Spleen (tissue), 7 donors: ENCODE data around the gene P2RY6.

Experiments used
- POLR2AphosphoS5 ChIP-seq, 3 donors: sonication (generic); formaldehyde crosslinking; IDR thresholded peaks; one replicate each; pipeline ENCODE4 v1.5.1; 2017; ENCODE audit warnings: antibody characterized with exemption in 3 of 3
- TF ChIP-seq, protein P1 (sequence below), 11 experiments: fragments of 200-600 bp in 7 of 11; fragments of 450-650 bp in 4 of 11; sonication (generic) in 4 of 11; IDR thresholded peaks in 8 of 11; conservative IDR thresholded peaks in 3 of 11; 1 replicate in 7 of 11; 2 replicates in 4 of 11; pipeline versions ENCODE4 v1.4.0 to v1.8.0; 2016 to 2021; ENCODE audit warnings: antibody characterized with exemption in 11 of 11, inconsistent platforms in 4 of 11, mild to moderate bottlenecking in 1 of 11
- donor health status: DM: no; HTN: no; CAD: no; lungs with moderate emphysema.
- donor health status: DM: no; HTN: no; CAD: no.
- donor health status: DM: no; HTN: no; CAD: no.

DNA sequence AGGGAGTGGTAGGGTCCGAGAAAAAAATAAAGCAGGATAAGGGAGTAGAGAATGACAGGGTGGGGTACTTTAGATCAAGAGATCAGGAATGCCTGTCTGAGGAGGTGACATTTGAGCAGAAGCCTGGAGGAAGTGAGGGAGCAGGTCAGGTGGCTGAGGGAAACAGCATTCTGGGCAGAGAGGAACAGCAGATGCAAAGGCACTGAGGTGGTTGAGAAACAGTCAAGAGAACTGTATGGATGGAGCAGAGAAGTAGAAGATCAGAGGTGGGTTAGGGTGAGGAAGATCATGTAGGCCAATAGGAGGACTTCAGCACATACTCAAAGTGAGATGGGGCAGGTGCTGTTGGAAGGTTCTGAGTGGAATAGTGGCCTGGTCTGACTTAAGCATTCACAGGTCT lies 44.3 kb downstream of the P2RY6 start:
- TF ChIP-seq, protein P1, sequence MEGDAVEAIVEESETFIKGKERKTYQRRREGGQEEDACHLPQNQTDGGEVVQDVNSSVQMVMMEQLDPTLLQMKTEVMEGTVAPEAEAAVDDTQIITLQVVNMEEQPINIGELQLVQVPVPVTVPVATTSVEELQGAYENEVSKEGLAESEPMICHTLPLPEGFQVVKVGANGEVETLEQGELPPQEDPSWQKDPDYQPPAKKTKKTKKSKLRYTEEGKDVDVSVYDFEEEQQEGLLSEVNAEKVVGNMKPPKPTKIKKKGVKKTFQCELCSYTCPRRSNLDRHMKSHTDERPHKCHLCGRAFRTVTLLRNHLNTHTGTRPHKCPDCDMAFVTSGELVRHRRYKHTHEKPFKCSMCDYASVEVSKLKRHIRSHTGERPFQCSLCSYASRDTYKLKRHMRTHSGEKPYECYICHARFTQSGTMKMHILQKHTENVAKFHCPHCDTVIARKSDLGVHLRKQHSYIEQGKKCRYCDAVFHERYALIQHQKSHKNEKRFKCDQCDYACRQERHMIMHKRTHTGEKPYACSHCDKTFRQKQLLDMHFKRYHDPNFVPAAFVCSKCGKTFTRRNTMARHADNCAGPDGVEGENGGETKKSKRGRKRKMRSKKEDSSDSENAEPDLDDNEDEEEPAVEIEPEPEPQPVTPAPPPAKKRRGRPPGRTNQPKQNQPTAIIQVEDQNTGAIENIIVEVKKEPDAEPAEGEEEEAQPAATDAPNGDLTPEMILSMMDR (IDR thresholded peaks at IDR 0.05 in 8 of 11, conservative IDR thresholded peaks at IDR 0.05 in 3 of 11), result no peak
- TF ChIP-seq POLR2AphosphoS5 (IDR thresholded peaks at IDR 0.05), result no peak
